Common myeloid progenitor, CD34-positive (primary cell): ENCODE measurements around the gene AFMID.
A peak's percentile ranks its signal among the peaks of the same experiment; 100 is the strongest.

Experiments
- CTCF ChIA-PET: fragments of 350-600 bp; sonication (Branson Sonifier 250); formaldehyde crosslinking; loops from one replicate; lab custom pipeline; 2021; ENCODE audit warnings: antibody characterized with exemption; lab: Charles Lee
- POLR2A ChIA-PET: fragments of 350-600 bp; sonication (Branson Sonifier 250); formaldehyde crosslinking; loops from one replicate; lab custom pipeline; 2021; ENCODE audit warnings: antibody characterized with exemption; lab: Charles Lee
- DNase-seq, 3 donors: peaks; one replicate each; pipeline versions ENCODE4 v3.0.0 to v3.0.0-alpha.2; 2013
- H3K27ac ChIP-seq, 2 experiments: 1 replicate in 1 of 2; 2 replicates in 1 of 2; pipeline ENCODE4 v1.7.0; 2013; ENCODE audit warnings: inconsistent platforms in 2 of 2, low read length in 2 of 2, mild to moderate bottlenecking in 2 of 2, low read depth in 1 of 2, moderate library complexity in 1 of 2; ENCODE audit not compliant: severe bottlenecking in 2 of 2, insufficient read depth in 1 of 2, poor library complexity in 1 of 2
- H3K27me3 ChIP-seq, 5 experiments: replicated peaks in 2 of 5; 1 replicate in 3 of 5; 2 replicates in 2 of 5; pipeline versions ENCODE4 v1.6.1 to v1.7.0; 2013; ENCODE audit warnings: low read length in 4 of 5, mild to moderate bottlenecking in 2 of 5, moderate library complexity in 2 of 5, inconsistent platforms in 1 of 5; ENCODE audit not compliant: insufficient read depth in 5 of 5, control insufficient read depth in 4 of 5
- H3K36me3 ChIP-seq, 4 experiments: 1 replicate in 2 of 4; 2 replicates in 2 of 4; pipeline versions ENCODE4 v1.6.1 to v1.7.0; 2013; ENCODE audit warnings: low read length in 3 of 4, control low read depth in 1 of 4, mild to moderate bottlenecking in 1 of 4; ENCODE audit not compliant: control insufficient read depth in 4 of 4, insufficient read depth in 4 of 4
- H3K4me1 ChIP-seq, 4 experiments: 1 replicate in 3 of 4; 2 replicates in 1 of 4; pipeline versions ENCODE4 v1.6.1 to v1.7.1; 2013; ENCODE audit warnings: low read length in 3 of 4, mild to moderate bottlenecking in 3 of 4, control low read depth in 1 of 4, inconsistent platforms in 1 of 4, moderate library complexity in 1 of 4; ENCODE audit not compliant: control insufficient read depth in 4 of 4, insufficient read depth in 4 of 4; ENCODE audit errors: control extremely low read depth in 1 of 4
- H3K4me3 ChIP-seq, 7 experiments: 1 replicate in 4 of 7; 2 replicates in 3 of 7; pipeline versions ENCODE4 v1.5.1 to v1.7.0; 2013; ENCODE audit warnings: mild to moderate bottlenecking in 7 of 7, low read length in 6 of 7, moderate library complexity in 6 of 7, inconsistent platforms in 2 of 7, low read depth in 2 of 7, control low read depth in 1 of 7; ENCODE audit not compliant: insufficient read depth in 4 of 7, control insufficient read depth in 1 of 7; ENCODE audit errors: extremely low read depth in 1 of 7
- H3K9me3 ChIP-seq, 5 experiments: 1 replicate in 4 of 5; 2 replicates in 1 of 5; pipeline versions ENCODE4 v1.6.1 to v1.7.1; 2013; ENCODE audit warnings: low read length in 4 of 5, mild to moderate bottlenecking in 2 of 5, inconsistent platforms in 1 of 5, low read depth in 1 of 5, moderate library complexity in 1 of 5; ENCODE audit not compliant: control insufficient read depth in 4 of 5, insufficient read depth in 2 of 5; ENCODE audit errors: control extremely low read depth in 1 of 5
- WGBS: methylation state at CpG from one replicate; pipeline ENCODE4 v1.1.5; 2013; ENCODE audit not compliant: insufficient coverage; 5-methylcytosine and 5-hydroxymethylcytosine counted together

Gene AFMID

DNA sequence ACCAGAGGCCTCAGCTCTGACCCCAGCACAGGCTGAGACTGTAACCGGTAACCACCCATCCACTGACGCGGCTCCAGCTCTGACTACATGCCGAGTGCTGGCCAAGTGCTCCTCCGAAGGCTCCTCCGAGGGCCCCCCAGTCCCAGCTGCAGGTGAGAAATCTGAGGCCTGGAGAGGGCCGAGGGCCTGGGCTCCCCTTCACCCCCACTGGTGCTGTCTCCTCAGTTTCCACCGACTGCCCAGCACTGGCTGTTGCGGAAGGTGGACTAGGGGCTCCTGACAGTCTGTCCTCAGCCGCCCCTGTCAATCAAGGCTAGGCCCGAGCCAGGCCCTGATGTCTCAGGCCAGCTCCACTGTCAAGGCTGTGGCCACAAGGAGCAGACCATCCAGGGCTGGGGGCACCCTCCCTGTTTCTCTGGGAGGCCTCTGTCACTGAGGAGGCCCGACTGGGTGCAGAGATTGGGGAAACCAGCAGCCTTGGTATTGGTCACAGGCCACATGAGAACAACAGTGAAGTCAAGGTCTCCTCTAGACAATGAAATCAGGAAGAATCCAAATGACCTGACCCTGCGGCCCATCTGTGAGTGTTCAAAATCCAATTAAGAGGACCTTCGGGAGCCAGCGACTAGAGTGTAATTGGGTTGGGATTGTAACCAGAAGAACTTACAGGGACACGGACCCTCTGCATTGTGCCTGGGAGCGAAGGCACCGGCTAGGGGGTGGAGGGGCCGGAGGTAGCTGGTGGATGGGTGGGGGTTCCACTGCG, 49.4 kb downstream of the AFMID start:
- H3K27me3 ChIP-seq: peaks cover 0 to 16% (median 8%) of the 10 kb centered on the region in 5 experiments

DNA sequence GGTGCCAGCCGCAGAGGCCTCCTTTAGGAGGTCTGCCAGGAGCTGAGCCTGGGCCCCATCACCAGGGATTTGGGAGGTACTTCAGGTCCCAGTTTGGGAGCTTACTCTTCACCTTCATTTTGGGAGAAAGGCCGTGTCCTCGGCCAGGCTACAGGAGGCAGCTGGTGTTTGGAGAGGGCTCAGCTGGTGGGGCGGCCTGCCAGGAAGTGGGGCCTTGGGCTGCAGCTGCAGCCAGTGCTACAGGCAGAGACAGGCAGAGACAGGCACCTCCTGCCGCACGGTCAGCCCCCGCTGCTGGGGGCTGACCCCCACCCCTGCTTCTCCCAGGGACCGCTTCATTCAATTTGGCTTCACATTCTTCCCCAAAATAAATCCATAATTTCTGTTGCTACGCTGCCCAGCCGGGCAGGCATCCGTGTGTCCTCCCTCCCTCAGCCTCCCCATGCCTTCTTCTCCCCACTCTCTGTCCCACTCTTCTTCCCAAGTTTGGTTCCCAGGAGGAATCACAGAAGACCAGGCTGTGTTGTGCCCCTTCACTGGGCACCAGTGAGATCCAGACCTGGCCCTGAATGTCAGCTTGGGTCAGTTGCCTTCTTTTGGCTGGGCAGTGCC, 50.3 kb downstream of the AFMID start:
- H3K27ac ChIP-seq: no peak overlapping the region
- 97% methylated on average over 9 of the region's 11 CpGs for WGBS
- CTCF ChIA-PET: interaction anchor here (1.3 to 6.1 kb wide), 3 partner anchors 9 to 13 kb away, joined by 4 to 29 read pairs (median 13); no protein-coding TSS in a partner anchor
- POLR2A ChIA-PET: interaction anchor here (0.7 kb wide), 1 partner anchor 12 kb away, joined by 3 read pairs; no protein-coding TSS in a partner anchor
- no peak overlapping the region for H3K4me3 ChIP-seq
- H3K27me3 ChIP-seq: peaks cover 0 to 7% (median 6%) of the 10 kb centered on the region in 5 experiments
- no peaks in the 10 kb centered on the region for H3K36me3 ChIP-seq
- no peak for DNase-seq
- H3K9me3 ChIP-seq: no peaks in the 10 kb centered on the region
- peaks cover 0 to 20% (median 15%) of the 10 kb centered on the region in 4 experiments for H3K4me1 ChIP-seq

More for the DNA sequence above, 49.4 kb downstream of the AFMID start:
- CTCF ChIA-PET: interaction anchor here (0.9 to 6.1 kb wide), 4 partner anchors 10 to 14 kb away, joined by 4 to 29 read pairs (median 8); no protein-coding TSS in a partner anchor
- POLR2A ChIA-PET: no interaction called here
- over 99% methylated on average over 17 of the region's 20 CpGs for WGBS
- Histone ChIP-seq H3K27ac (no peak overlapping the region), H3K4me1 (peaks cover 0 to 20% (median 14%) of the 10 kb centered on the region in 4 experiments), H3K4me3 (no peak overlapping the region), H3K36me3 (no peaks in the 10 kb centered on the region), H3K9me3 (no peaks in the 10 kb centered on the region)
- DNase-seq: no peak

- no peaks in the 10 kb centered on the region for H3K27me3 ChIP-seq
- WGBS: 89% methylated on average over 15 of the region's 20 CpGs
- H3K9me3 ChIP-seq: no peaks in the 10 kb centered on the region
- no peaks in the 10 kb centered on the region for H3K36me3 ChIP-seq
- ChIA-PET POLR2A (interaction anchor here (1.2 kb wide), 1 partner anchor 13 kb away, joined by 3 read pairs; no protein-coding TSS in a partner anchor), CTCF (interaction anchor here (6.1 kb wide), 1 partner anchor 12 kb away, joined by 29 read pairs; no protein-coding TSS in a partner anchor)
- DNase-seq: no peak
- H3K27ac ChIP-seq: no peak overlapping the region
- H3K4me3 ChIP-seq: no peak overlapping the region
- peaks cover 0 to 17% (median 10%) of the 10 kb centered on the region in 4 experiments for H3K4me1 ChIP-seq
These were observed 51.8 kb downstream of the AFMID start for GRCh38 chr17:78238823-78239488.

- ChIA-PET POLR2A (interaction anchor here (1.2 kb wide), 1 partner anchor 12 kb away, joined by 3 read pairs; no protein-coding TSS in a partner anchor), CTCF (interaction anchor here (6.1 kb wide), 1 partner anchor 11 kb away, joined by 29 read pairs; no protein-coding TSS in a partner anchor)
- peak in 2 of 3 donors; percentile 65 to 73 for DNase-seq
- Histone ChIP-seq H3K9me3 (no peaks in the 10 kb centered on the region), H3K27me3 (no peaks in the 10 kb centered on the region), H3K4me3 (no peak overlapping the region), H3K36me3 (no peaks in the 10 kb centered on the region), H3K4me1 (peaks cover 0 to 17% (median 10%) of the 10 kb centered on the region in 4 experiments), H3K27ac (no peak overlapping the region)
- WGBS: 84% methylated on average over 5 of the region's 9 CpGs
These were observed 52.3 kb downstream of the AFMID start for GRCh38 chr17:78239489-78239931.

GRCh38 chr17:78240012-78240655, 53.0 kb downstream of the AFMID start:
- peaks cover 0 to 17% (median 9%) of the 10 kb centered on the region in 4 experiments for H3K4me1 ChIP-seq
- H3K36me3 ChIP-seq: no peaks in the 10 kb centered on the region
- WGBS: 82% methylated on average over 6 of the region's 12 CpGs
- no peak overlapping the region for H3K27ac ChIP-seq
- H3K9me3 ChIP-seq: no peaks in the 10 kb centered on the region
- CTCF ChIA-PET: interaction anchor here (1.2 to 6.1 kb wide), 4 partner anchors 9 to 103 kb away, joined by 4 to 29 read pairs (median 6); no protein-coding TSS in a partner anchor
- no peak for DNase-seq
- H3K27me3 ChIP-seq: no peaks in the 10 kb centered on the region
- POLR2A ChIA-PET: no interaction called here
- H3K4me3 ChIP-seq: no peak overlapping the region

- DNase-seq: no peak
- peaks cover 0 to 17% (median 9%) of the 10 kb centered on the region in 4 experiments for H3K4me1 ChIP-seq
- 98% methylated on average over 8 of the region's 9 CpGs for WGBS
- H3K36me3 ChIP-seq: no peaks in the 10 kb centered on the region
- ChIA-PET POLR2A (no interaction called here), CTCF (interaction anchor here (1.2 to 1.9 kb wide), 3 partner anchors 9 to 104 kb away, joined by 4 to 7 read pairs (median 5); no protein-coding TSS in a partner anchor)
- no peaks in the 10 kb centered on the region for H3K27me3 ChIP-seq
- H3K9me3 ChIP-seq: no peaks in the 10 kb centered on the region
- no peak overlapping the region for H3K27ac ChIP-seq
- H3K4me3 ChIP-seq: no peak overlapping the region
These were observed 53.7 kb downstream of the AFMID start for GRCh38 chr17:78240839-78241238.
